Measurements from ENCODE around the gene SPTB.

GRCh38 chr14:64804754-64805260 is 74.9 kb downstream of the SPTB start:
- TF ChIP-seq CTCF (IDR thresholded peaks at IDR 0.05) (no peak), POLR2A (IDR thresholded peaks at IDR 0.05) (no peak)
